Activated CD8-positive, alpha-beta memory T cell treated with anti-CD3 and anti-CD28 coated beads, Interleukin-2, amount 50 U/mL, for 1 hour (primary cell): Measurements from ENCODE around the gene CDK5R1.

ENCODE experiments used
- DNase-seq: peaks from one replicate; pipeline ENCODE4 v3.0.0-alpha.2; 2020; ENCODE audit errors: extremely low read depth

Gene CDK5R1

DNA sequence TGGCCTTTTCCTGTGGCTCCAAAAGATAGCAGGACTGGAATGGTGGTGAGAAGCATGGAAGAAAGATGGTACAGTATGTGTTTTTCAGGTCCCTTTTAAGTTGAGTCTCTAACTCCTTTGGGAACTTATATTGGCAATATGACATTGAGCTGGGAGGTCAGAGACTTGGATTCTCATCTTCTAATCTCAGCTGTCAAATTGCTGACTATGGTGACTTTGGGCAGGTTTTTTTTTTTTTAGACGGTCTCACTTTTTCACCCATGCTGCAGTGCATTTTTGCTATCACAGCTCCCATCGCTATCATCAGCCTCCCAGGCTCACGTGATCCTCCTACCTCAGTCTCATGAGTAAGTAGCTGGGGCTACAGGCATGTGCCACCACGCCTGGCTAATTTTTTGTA is 15.1 kb upstream of the CDK5R1 start:
- DNase-seq = no peak

DNA sequence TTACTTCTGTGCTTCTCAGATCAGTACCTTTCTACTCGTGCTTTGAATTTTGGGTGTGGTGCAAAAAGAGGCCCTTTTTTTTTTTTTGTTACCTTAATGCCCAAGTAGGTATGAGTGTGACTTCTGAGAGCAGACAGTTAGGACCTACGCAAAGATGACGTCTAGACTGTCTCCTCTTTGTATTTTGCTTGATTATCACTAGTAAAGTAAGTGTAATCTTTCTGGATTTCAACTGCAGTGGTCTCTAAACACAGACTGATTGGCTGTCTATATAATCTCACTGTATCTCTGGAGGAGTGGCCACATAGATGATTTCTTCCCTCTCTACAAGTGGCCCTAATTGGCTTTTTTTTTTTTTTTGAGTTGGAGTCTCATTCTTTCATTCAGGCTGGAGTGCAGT is 11.5 kb upstream of the CDK5R1 start:
- DNase-seq = no peak

DNA sequence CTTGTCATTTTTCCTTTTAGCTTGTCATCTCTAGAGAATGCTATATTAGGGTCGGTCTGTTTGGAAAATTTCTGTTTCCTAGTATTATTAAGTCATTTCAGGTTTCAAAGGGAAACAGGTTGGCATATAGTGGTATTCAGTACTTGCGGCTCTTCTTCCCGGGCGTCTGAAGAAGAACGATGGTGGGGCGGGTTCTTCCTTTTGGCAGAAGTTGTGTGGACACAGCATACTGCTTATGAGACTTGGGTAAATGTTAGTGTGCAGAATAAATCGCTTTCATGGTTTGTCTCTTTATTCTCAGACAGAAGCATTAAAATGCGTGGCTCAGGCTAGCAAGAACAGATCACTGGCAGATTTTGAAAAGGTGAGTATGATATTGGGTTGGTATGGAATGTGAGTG is 9.6 kb upstream of the CDK5R1 start:
- no peak for DNase-seq

DNA sequence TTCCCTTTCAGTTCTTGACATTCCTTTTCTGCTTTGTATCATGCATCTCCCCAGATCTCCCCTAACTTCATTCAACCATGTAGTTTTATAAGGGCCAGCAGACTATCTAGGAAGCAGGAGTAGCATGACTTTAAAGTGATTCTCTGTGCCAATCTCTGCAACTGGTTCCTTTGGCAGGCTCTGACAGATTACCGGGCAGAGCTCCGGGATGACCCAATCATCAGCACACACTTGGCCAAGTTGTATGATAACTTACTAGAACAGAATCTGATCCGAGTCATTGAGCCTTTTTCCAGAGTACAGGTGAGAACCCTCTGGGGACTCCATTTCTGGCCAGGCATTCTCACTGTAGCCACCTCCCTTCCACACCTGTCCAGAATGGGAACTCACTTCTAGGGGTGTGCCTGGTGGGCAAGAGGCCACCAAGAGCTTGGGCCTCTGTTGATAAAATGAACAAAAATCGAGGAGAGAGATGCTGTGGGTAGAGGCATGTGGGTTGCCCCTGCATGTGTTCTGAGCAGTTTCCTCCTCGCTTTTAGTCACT is 7.6 kb upstream of the CDK5R1 start:
- no peak for DNase-seq

DNA sequence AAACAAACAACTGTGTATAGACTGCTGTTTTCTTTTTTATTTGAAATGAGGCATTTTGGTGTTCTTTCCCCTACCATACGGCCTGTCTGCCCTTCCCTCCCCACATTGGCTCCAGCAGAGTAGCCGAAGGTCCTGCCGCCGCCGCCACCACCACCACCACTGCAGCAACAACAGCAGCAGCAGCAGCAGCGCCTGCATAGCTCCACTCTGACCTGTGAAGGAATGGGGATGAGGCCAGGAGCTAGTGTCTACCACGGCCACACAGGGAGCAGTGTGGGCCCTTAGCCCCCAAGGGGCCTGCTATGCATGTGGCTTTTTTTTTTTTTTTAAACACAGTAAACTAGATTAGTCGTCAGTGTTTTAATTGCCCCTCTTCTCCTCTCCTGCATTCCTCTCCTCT is 5.6 kb upstream of the CDK5R1 start:
- DNase-seq = no peak

DNA sequence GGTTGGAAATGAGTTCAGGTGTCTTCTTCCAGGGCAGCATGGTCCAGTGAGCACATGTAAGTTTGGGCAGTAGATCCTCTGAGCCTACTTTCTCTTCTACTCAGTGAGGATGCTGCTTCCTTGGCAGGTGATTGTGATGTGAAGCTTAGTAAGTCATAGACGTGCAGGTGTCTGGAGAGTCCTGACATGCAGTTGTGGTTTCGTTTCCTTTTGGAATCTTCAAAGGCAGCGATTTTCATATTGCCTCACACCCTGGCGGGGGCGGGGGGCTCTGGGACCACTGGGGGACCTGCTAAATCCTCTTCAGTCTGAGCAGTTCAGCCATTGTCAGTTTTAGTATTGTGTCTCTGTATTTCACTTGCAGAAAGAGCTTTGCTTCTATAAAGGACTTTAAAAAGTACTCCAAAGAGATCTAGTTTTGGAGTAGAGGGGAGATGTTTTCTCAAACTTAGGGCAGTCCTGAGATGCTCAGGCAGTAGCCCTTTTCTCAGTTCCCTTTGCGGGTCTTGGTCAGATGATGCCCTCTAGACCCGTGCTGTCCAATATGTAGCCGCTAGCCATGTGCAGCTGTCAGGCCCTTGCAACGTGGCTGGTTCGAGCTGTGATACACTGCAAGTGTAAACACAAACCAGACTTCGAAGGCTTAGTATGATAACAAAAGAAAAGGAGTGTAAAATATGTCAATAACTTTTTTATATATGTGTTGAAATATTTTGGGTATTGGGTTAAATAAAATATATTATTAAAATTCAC is 4.0 kb upstream of the CDK5R1 start:
- DNase-seq = no peak

DNA sequence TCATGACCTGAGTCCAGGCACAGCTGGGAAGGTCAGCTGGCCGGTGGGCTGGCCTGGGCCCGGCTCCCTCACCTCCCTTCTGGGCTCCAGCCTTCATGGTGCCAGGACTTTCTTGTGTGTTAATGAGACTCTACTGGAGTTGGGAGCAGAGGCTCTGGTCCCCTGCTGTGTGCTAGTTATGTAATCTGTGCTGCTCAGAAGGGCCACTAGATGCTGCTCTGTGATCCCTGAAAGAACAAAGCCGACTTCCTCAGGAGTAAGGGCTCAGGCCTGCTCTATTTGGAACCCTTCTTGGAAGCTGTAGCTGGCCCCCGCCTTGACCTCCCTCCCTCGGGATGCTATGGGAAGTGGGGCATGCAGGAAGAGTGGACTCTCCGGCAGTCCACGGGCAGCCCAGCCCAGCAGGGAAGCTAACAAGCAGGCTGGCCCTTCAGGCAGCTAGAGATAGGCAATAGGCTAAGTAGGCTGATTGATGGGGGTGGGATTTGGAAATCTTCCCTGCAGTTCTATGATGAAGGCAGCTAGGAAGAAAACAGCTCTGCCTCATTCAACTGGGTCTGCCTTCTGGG is 3.3 kb upstream of the CDK5R1 start:
- DNase-seq = no peak

DNA sequence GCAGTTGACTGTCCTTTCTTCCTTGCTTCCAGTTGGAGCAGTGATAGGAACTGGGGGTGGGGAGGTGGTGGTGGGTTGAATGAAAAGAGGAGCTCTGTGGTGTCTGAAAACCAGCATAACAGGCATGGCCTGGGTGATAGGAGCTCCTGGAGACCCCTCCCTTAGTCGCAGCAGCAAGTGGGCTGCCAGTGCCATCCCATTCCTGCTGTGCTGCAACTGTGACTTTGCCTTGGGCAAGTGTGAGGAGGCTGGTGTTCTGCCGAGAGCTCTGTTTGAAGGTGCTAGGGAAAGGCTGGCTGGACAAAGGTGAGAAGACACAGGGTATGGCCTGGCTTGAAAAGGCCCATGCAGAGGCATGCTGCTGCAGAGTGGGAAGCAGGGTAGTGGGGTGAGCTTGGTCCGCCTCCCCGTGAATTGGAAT is 2.7 kb upstream of the CDK5R1 start:
- no peak for DNase-seq

DNA sequence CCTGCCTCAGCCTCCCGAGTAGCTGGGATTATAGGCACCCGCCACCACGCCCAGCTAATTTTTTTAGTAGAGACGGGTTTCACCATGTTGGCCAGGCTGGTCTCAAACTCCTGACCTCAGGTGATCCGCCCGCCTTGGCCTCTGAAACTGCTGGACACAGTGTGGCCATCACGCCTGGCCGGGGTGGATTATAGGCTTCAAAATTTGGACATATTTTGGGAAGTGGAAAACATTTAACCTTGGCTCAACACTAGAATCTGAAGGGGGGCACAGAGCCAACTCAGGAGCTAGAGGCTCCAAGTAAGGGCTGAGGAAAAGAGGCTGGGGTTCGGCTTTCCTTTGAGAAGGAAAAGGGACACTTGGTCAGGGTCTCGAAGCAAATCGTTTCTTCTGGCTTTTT is 2.2 kb upstream of the CDK5R1 start:
- no peak for DNase-seq

DNA sequence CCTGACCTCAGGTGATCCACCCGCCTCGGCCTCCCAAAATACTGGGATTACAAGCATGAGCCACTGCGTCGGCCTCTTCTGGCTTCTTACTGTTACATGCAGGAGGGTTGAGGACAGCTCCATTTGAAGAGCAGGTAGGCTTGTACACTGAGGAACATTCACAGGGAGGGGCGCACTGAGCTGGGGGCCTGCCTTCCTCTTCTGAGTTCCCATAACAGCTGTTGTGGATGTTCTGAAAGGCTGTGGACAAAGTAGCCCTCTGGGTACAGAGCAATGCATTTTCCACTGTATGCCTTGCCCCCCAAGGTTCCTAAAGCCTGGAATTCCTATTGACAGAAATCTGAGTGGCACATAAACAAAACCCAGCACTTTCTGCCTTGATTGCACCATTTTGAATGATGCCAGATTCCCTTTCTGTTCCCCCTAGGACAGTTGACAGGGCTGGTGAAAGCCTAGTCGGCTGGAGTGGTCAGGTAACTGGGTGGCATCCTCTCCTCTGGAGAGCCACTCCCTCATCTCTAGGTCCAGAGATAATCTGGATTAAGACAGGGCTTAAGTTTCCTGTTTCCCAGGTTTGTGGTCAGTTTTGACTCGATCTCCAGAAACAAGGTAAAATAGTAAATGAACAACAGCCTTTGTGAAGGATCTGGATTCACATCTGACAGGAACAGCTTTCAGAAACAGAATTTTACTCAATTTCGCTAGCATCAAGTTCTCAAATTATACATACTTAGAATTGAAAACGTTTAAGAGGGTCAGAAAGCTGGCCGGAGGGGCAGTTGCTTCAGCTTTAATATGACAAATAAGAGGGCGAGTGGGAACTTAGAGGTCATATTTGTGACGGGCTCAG is 1.3 kb upstream of the CDK5R1 start:
- DNase-seq = no peak

DNA sequence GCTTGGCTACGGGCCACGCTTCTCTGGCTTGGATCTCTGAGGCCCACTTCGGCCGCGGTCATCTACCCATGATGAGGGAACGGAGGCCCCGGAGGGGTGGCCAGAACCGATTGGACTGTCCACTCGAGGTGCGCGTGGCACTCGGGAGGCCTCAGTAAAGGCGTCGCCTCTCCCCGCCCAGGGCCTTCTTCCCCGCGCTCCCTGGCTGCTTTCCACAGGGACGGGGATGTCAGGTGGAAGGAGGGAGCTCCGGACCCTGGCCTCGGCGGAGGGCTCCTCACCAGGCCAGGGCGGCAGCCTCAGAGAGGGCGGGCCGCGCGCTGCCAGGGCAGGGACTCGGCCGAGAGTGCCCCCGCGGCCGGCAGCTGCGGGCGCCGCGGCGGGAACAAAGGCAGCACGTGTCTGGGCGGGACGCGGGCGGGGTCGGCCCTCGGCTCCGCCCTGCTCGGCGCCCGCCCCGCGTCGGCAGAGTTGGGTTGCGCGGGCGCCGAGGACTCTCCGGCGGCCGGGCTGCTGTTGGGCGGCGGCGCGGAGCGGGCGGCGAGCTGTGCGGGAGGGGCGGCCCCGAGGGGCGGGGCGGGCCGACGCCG is 587 bp upstream of the CDK5R1 start:
- no peak for DNase-seq

DNA sequence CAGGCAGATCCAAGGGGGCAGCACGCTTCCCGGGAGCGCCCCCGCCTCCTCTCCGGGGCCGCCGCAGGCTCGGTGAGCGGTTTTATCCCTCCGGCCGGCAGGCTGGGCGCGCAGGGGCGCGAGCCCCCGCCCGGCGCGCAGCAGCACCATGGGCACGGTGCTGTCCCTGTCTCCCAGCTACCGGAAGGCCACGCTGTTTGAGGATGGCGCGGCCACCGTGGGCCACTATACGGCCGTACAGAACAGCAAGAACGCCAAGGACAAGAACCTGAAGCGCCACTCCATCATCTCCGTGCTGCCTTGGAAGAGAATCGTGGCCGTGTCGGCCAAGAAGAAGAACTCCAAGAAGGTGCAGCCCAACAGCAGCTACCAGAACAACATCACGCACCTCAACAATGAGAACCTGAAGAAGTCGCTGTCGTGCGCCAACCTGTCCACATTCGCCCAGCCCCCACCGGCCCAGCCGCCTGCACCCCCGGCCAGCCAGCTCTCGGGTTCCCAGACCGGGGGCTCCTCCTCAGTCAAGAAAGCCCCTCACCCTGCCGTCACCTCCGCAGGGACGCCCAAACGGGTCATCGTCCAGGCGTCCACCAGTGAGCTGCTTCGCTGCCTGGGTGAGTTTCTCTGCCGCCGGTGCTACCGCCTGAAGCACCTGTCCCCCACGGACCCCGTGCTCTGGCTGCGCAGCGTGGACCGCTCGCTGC is 832 bp downstream of the CDK5R1 start:
- no peak for DNase-seq

DNA sequence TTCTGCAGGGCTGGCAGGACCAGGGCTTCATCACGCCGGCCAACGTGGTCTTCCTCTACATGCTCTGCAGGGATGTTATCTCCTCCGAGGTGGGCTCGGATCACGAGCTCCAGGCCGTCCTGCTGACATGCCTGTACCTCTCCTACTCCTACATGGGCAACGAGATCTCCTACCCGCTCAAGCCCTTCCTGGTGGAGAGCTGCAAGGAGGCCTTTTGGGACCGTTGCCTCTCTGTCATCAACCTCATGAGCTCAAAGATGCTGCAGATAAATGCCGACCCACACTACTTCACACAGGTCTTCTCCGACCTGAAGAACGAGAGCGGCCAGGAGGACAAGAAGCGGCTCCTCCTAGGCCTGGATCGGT is 1.4 kb downstream of the CDK5R1 start:
- no peak for DNase-seq

DNA sequence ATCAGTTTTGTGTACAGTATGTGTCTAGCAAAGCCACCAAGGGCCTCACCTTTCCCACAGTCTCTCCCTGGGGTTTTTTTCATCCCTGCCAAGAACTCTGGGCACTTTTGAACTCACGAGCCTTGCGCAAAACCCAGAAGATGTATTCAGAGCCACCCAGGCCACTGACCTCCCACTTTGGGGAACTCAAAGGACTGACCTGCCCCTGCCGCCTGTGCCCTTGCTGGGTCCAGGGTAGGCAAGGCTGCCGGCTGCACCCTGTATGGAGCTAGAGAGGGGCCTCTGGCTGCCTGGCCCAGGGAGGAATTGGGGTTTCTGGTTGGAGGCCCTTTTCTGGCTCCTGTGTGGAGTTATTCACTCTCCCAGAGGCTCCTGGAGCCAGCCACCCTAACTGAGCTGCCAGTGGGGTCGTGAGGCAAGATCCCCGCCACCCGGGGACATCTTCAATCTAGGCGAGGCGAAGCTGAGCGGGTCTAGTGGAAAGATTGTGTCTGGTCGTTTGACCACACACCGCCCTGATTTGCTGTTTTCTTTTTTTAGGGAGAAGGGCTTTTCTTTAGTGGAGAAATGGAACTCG is 1.9 kb downstream of the CDK5R1 start:
- DNase-seq = no peak

DNA sequence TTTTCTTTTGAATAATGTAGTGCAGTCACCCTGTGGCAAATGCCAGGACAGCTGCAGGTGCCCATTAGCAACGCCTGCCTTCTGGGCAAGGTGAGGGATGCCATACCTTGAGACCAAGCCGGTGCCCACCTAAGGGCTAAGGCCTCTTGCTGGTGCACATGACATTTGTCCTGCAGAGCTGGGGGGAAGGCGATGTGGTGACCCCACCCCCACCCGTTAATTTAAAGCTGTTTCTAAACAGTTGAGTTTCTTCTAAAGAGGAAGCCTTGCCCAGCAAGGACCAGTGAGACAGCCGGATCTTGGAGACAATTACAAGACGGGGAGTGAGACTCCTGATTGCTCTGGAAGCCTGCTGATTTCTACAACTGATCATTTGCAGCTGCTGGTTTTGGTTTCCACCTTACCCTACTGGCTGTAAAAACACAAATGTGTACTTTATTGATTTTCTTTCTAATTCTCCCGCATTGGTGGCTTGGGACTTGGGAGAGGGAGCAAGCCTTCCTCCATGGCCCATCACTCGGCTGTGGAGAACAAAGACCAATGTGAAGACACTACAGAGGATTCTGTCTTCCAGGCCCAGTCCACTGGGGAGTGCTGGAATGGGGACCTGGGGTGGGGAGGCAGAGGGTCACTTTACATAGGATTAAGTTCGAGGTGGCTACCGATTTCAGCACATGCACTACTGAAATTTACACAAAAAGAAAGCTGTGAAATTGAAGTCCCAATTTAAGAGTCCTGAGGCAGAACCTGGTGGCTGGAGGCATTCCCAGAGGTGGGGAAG is 2.7 kb downstream of the CDK5R1 start:
- DNase-seq = no peak

DNA sequence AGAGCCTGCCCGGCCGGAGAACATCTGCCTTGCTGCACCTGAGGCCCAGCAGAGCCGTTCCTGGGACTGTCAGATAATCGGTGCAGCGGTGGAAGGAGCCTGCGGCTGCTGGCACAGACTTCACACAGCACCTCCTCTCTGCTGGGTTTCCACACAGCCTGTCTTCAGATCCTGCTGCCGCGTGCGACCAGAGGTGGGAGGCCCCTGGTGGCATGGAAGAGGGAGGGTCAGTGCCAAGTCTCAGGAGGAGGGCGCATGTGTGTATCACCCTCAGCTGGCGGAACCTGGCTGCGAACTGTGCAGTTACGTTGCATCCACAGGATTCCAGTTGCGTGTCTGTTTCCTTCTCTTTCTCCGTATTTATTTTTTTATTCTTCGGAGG is 3.3 kb downstream of the CDK5R1 start:
- DNase-seq = no peak

DNA sequence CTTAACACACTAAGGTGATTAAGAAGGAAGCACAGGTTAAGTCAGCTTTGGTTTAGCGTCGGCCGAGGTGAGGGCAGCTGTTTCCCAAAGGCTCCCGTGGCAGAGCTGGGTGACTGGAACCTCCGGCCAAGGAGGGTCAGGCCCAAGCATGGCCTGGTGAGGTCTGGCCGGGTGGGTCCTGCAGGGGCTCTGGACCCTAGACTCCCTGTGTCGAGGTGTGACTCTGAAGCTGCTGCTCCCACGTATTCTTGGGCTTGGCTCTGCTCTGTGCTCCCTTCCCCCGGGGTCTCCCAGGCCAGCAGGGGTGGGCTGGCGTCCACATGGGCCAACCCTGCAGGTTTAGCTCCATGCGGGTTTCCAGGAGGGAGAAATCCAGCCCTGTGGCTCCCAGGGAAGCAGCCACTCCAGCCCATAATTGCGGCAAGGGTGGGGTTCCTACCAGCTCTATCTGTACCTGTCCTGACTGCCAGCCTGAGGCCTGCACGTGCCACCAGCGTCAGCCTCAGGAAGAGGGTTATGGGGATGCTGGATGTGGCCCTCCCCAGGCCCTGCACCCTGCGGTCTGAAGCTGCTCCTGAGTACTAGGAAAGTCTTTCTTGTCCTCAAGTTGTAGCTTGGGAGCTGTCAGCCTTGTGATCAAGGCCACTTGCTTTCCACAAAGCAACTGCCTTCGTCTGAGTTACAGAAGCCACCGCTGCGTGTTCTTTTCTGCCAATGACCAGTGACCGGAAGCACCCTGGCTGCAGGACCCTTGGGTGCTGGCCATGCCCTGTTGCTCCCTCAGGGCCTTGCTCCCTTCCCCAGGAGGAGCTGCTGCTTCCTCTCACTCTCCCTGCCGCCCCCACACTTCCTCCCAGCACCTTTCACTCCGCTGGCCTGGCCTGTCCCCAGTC is 4.8 kb downstream of the CDK5R1 start:
- no peak for DNase-seq

DNA sequence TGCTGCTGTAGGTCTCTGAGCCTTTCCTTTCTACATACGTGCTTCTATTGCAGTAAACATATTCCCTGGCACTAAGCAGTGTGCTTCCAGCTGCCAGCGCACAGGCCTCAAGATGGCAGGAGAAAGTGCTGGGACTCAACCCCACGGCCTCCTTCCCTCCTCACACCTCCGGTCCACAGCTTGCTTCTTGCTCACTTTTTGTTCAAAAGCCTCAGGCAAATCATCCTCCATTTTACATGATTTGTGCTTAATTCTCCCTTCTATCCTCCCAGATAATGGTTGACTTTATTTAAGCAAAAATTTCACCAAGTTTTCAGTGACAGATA is 5.4 kb downstream of the CDK5R1 start:
- no peak for DNase-seq

DNA sequence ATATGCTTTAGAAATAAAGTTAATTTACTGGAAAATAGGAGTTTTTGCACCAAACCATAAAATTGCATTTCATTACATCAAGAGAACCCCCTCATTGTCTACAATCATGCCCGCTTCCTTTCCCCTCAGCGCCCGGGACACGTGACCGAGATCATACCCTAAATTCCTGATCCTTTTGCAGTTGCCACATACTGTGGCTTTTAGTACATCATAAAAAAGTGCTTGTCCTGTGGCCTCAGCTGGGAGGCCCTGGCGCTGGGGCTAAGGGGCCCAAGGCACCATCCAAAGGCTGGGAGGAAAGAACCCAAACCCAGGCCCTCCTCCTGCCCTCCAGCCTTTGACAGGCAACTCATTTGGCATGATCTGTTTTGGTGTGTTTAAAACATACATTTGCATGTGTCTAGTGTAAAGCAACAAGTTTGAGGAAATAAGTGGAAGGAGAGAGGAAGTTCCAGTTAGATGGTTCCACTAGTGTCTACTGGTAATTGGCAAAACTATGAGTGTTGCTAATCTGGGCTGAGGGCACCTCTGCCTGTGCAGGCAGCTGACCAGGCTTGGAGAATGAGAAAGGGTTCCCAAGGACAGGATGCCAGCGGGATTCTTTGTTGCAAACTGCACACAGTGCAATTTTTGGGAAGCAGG is 6.0 kb downstream of the CDK5R1 start:
- DNase-seq = no peak
